Measurements from ENCODE around the gene RPL37.
"Not testable (repeated sequence)": the region's sequence is repeated elsewhere in the genome, so short reads cannot be mapped to it uniquely, and the experiment has no call there.

Gene RPL37

DNA sequence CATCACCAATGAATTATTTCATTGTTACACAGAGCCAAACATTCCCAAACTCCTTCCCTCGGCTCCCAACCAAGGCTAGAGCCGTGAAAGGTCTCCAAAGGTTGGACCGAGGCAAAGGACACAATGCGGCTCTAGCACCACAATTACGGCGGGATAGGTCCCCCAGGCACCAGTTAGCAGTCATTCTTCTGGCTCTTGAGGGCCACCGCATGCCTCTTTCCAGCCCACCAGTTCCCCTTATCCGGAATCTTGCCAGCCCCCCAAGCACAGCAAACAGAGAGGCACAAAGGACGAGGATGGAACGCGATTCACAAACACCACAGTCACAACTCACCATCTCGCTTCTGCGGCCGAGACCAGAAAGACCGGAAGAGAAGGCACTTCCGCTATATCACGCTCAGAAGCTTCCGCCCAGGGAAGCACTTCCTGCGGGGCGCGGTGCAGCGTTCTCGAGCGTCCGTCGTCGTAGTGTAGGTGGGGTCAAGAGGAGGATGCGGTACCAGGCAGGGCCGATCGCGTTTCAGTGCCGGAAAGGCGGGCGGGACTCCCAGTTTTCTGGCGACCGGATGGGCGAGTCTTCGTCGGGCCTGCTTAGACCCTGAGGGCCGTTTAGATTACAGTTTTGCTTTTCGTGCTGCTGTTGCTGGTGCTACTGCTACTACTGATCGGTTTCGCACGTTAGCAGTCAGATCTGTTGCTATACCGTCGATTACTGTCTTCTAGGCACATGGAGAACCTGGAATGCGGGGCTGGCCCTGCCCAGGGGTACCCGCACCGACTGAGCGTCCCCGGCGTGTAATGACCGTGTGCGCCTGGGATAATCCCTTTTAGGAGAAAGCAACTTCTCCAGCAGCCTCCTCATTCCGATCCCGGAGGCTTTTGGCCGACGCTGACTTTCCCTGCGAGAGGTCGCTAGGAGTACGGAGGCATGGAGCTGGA is at the start of gene RPL37:
Gene RPL37 (minus strand): TSS at position 374 of the 939 bp plus-strand sequence. CDS start 37 bp downstream, at position 337.
- peak; percentile 98 for DNase-seq (ENCODE audit: low spot score)

DNA sequence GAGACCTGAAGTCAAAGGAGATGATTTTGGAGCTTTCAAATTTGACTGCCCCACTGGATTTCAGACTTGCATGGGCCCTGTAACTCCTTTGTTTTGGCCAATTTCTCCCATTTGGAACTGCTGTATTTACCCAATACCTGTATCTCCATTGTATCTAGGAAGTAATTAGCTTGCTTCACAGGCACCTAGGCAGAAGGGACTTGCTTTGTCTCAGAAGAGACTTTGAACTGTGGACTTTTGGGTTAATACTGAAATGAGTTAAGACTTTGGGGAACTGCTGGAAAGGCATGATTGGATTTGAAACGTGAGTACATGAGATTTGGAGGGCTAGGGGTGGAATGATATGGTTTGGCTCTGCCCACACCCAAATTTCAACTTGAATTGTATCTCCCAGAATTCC is 48.0 kb upstream of the RPL37 start:
- DNase-seq (ENCODE audit: low spot score) = not testable (repeated sequence)

DNA sequence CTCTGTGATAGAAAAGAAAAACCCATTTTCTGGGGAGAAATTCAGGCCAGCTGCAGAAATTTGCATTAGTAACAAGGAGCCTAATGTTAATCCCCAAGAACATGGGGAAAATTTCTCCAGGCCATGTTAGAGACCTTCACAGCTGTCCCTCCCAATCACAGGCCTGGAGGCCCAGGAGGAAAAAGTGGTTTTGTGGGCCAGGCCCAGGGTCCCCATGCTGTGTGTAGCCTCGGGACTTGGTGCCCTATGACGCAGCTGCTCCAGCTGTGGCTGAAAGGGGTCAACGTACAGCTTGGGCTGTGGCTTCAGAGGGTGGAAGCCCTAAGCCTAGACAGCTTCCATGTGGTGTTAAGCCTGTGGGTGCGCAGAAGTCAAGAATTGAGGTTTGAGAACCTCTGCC is 47.3 kb upstream of the RPL37 start:
- DNase-seq (ENCODE audit: low spot score) = no peak

DNA sequence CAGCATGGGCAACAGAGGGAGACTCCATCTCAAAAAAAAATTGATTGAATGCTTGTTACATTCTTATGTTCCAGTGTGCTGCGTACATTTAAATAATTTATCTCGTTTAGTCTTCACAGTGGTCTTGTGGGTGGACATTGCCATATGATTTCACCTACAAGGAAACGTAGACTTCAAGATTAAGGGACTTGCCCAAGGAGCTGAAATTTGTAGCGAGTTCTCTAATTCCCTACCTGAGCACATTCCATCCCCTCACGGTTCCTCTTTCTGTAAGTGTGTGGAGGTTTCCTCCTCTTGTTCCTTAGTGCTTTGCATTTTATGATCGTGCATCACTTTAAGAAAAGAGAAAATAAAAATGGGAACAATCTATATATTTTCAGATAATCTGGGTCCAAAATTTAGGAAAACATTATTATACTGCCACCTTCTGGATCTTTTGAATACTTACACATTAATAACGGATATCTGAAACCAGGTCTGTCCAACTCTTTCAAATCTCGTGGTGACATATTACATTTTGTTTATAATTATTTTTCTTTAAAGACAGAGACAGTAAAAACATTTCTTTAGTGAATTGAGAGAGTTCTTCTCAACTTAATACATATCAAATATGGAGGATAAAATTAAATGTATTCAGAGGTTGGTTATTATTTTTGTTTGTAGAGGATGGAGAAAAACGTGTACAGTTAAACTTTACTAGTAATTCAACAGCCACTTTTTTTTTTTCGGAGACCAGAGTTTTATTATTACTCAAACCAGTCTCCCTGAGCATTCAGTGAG is 44.3 kb upstream of the RPL37 start:
- peak; percentile 9 for DNase-seq (ENCODE audit: low spot score)

DNA sequence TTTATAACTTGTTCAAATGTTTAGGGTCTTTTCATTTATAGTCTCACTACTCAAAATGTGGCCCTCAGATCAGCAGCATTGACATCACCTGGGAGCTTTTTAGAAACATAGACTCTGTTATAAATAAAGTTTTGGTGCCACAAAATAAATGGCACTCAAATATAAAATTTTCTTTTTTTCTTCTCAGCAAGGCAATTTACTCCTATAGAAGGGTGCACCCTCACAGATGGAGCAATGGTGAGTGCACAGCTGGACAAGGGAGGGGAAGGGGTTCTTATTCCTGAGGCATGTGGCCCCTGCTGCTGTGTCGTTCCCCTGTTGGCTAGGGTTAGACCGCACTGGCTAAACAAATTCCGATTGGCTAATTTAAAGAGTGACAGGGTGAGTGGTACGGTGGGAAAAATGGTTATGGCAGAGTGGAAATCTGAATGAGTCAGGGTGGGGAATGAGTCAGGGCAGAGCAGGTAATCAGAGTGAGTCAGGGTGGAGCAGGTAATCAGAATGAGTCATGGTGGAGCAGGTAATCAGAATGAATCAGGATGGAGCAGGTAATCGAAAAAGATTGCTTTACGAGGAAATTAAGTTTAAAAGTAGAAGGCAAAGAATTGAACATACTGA is 42.5 kb upstream of the RPL37 start:
- no peak for DNase-seq (ENCODE audit: low spot score)

DNA sequence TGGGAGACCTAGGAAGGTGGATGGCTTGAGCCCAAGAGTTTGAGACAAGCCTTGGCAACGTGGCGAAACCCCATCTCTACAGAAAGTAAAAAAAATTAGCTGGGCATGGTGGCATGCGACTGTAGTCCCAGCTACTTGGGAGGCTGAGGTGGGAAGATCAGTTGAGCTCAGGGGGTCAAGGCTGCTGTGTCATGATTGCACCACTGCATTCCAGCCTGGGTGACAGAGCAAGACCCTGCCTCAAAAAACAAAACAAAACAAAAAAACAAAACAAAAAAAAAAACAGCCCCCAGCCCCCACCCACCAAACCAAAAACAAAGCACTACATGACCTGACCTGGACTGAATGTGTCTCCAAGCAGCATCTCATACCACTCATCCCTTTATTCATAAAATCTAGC is 40.9 kb upstream of the RPL37 start:
- DNase-seq (ENCODE audit: low spot score) = no peak

DNA sequence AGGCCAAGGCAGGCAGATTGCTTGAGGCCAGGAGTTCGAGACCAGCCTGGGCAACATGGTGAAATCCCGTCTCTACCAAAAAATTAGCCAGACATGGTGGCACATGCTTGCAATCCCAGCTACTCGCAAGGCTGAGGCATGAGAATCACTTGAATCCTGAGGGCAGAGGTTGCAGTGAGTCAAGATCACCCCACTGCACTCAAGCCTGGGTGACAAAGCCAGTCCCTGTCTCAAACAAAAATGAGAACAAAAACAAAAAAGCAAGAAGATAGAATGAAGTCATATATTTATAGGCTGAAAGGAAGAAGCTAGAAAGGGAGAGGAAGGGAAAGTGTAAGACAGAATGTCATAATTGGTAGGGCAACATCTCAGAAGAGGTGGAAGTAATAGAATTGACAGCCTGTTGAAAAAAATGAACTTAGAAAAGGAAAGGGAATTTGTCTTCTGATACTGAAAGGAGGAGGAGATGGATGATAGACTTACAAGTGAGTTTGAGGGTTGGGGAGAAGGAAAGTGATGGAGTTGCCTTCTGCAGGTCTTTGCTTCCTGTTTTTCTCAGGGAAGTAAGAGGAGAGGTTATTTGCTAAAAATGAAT is 38.4 kb upstream of the RPL37 start:
- no peak for DNase-seq (ENCODE audit: low spot score)

DNA sequence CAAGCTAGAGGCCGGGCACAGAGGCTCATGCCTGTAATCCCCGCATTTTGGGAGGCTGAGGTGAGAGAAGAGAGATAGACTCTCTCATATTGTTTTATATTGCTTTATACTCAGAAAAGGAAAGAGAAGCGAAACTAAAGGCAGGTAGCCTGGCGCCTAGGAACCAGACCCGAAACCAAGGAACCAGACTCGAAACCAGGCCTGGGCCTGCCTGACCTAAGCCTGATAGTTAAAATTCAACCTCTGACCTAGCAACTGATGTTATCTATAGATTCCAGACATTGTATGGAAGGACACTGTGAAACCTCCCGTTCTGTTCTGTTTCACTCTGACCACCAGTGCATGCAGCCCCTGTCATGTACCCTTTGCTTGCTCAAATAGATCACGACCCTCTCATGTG is 37.2 kb upstream of the RPL37 start:
- DNase-seq (ENCODE audit: low spot score) = not testable (repeated sequence)

DNA sequence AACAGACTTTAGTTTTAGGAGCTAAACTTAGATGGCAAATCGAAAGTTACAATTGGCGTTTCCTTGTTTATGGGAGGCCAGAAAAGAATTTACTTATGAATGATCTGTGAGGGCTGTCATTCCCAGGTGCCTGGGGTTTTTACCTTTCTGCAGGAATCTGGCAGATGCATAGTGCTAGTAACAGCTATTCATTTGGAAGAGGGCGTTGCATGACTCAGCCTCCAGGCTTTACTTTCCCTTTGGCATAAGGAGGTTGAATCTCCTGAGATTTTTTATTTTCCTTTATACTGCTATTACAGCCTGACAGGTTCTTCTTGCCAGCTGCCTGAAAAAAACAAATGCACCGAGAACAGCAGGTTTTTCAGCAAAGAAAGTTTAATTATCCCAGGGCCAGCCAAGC is 36.2 kb upstream of the RPL37 start:
- no peak for DNase-seq (ENCODE audit: low spot score)

DNA sequence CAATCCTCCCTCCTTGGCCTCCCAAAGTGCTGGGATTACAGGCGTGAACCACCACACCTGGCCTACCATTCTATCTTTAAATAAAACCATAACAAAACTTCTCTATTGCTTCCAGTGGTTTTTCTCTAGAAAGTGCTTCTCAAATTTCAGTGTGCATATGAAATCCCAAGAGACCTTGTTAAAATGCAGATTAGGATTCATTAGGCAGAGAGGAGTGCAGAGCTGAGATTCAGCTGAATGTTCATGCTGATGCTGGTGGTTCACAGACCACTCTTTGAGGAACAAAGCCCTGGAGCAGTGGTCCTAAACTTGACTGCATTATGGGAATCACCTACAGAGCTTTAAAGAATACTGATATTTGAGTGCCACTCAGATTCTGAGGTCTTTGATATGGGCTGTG is 34.4 kb upstream of the RPL37 start:
- no peak for DNase-seq (ENCODE audit: low spot score)

DNA sequence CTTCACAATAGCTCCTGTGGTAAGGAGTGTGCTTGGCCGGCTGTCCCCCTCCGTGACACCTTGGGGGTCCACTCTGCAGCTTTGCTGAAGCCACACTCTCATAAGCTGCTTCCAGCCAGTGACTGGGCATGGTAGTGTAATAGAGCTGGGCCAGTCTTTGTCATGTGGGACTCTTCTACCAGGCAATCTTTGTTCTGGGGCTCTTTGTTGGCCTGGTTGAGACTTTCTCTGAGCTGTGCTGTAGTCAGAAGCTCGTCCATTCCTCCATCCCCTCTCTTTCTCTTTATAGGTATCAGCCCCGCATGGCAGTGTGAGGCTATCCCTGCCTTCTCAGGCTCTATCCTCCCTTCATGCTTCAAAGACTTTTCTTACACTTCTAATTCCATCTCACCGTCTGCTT is 31.8 kb upstream of the RPL37 start:
- DNase-seq (ENCODE audit: low spot score) = no peak

DNA sequence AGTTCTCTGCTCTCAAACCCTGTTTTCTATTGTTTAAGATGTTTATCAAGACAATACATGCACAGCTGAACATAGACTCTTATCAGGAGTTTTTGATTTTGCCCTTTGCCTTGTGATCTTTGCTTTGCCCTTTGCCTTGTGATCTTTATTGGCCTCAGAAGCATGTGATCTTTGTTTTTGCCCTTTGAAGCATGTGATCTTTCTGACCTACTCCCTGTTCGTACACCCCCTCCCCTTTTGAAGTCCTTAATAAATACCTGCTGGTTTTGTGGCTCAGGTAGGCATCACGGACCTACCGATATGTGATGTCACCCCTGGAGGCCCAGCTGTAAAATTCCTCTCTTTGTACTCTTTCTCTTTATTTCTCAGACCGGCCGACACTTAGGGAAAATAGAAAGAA is 30.0 kb upstream of the RPL37 start:
- not testable (repeated sequence) for DNase-seq (ENCODE audit: low spot score)

DNA sequence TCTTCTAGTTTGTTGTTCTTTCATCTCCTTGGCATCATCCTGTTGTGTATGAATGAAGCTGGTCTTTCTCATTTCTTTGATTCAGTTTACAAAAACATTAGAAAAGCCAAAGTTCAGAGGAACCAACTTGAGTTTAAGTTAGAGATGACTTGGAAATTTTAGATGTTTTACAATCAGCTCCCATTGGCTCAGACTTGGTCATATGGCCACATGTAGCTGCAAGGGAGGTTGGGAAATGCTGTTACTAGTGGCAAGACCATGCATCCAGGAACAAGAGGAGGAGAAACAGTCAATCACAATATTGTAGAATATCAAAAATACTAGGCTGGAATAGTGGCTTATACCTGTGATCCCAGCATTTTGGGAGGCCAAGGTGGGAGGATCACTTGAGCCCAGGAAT is 25.7 kb upstream of the RPL37 start:
- no peak for DNase-seq (ENCODE audit: low spot score)

DNA sequence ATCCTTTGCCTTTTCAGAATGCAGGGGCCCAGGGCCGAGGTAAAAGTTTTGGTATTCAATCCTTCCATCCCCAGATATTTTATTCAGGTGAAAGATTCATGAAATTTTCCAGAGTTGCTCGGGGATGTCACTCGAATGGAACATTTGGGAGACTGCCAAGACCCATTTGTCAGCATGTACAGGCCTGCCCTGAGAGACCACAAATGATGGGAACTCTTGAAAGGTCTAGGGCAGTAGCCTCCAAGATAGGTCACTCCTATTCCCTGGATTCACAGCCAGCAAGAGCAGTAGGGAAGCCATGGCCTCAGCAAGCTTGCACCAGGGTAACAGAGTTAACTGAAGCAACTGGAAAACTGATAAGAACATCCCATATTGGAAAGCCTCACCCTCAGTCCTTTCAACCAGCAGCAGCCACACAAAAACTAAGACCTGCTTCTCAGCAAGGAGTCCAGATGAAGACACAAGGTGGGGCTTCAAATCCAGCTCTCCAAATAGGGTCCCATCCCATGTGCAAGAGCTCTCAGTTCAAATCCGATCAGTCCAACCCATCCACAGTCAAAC is 18.7 kb upstream of the RPL37 start:
- DNase-seq (ENCODE audit: low spot score) = no peak

DNA sequence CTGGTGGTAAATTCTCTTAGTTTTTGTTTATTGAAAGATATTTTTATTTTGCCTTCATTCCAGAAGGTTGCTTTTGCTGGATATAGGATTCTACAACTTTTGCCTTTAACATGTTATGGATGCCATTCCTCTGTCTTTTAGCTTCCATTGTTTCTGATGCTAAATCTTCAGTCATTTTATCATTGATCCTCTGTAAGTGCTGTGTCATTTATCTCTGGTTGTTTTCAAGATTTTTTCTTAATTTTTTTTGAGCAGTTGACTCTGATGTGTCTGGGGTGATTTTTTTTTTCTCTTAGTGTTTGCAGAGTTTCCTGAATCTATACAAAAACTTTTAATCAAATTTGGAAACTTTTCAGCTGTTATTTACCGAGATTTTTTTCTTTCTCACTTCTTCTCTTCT is 12.5 kb upstream of the RPL37 start:
- DNase-seq (ENCODE audit: low spot score) = no peak

DNA sequence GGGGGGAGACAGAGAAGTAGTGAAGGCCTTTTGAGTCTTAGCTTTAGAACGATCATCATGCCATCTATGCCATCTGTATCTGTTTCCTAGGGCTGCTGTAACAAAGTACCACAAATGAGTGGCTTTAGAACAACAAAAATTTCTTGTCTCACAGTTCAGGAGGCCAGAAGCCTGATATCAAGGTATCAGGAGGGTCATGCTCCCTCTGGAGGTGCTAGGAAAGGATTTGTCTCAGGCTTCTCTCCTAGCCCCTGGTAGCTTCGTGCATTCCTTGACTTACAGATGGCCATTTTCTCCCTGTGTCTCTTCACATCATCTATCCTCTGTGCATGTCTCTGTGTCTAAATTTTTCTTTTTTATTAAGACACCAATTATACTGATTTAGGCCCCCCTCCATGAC is 11.3 kb upstream of the RPL37 start:
- DNase-seq (ENCODE audit: low spot score) = no peak

DNA sequence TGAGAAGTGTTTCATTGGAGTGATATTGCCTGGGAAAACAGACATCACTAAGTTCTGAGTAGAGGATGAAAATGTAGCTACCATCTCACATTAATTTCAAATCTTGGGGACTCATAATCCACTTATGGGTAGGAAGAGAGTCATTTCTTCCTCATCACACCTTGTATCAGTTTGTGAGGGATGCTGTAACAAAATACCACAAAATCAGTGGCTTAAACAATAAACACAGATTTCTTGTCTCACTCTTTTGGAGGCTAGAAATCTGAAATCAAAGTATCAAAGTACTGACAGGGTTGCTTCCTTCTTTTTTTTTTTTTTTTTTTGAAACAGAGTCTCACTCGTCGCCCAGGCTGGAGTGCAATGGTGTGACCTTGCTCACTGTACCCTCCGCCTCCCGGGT is 9.5 kb upstream of the RPL37 start:
- DNase-seq (ENCODE audit: low spot score) = no peak

DNA sequence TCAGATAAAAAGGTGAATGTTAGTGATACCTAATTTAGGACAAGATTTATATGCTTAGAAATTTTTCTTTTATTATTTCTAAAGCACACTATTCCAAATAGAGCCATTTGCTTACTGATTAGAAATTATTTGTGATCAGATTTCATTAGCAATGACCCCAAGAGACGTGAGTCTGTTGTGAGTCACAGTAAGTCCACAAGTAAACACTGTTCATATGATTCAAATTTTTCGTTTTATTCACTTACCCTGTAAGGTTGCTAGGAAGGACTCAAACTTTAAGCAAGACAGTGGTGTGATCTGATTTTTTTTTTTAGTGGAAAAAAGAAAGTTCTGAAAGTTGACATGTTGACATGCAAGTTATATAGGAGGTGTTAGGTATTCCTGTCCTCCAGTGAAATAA is 7.3 kb upstream of the RPL37 start:
- no peak for DNase-seq (ENCODE audit: low spot score)

DNA sequence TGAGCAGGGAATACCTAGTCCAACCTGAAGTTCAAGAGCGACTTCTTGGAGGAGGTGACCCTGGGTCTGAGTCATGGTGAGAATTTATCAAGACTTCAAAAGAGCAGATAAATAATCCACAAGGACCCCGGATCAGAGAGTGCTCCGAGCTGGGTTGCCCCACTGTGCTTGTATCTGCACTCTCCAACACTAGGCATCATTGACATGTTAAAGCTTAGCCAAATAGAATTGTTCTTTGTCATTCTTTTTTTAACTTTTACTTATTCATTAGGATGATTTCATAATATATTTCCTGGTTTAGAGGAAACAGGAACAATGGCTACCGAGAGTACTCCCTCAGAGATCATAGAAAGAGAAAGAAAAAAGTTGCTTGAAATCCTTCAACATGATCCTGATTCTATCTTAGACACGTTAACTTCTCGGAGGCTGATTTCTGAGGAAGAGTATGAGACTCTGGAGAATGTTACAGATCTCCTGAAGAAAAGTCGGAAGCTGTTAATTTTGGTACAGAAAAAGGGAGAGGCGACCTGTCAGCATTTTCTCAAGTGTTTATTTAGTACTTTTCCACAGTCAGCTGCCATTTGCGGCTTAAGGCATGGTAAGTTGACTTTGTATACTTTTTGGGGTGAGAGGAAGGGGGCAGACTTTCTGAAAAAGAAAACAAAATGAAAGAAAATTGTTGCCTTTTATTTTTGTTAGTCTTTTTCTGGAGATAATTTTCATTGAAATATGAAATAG is 6.2 kb upstream of the RPL37 start, which contains the start of gene CARD6:
Gene CARD6 (plus strand): TSS at position 300 of the 738 bp plus-strand sequence. CDS start 16 bp downstream, at position 316.
- DNase-seq (ENCODE audit: low spot score) = peak; percentile 16

DNA sequence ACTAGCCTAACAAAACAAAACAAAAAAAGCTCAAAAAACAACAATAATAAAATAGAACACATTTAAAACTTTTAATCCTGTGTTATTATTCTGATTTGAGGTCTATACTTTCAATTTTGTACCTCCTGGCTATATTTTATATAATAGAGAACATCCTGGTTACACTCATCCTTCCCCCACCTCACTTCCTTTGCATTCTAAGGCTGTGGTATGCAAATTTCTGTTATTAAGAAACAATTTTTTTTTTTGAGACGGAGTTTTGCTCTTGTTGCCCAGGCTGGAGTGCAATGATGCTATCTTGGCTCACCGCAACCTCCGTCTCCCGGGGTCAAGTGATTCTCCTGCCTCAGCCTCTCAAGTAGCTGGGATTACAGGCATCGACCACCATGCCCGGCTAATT is 3.1 kb upstream of the RPL37 start:
- DNase-seq (ENCODE audit: low spot score) = no peak

DNA sequence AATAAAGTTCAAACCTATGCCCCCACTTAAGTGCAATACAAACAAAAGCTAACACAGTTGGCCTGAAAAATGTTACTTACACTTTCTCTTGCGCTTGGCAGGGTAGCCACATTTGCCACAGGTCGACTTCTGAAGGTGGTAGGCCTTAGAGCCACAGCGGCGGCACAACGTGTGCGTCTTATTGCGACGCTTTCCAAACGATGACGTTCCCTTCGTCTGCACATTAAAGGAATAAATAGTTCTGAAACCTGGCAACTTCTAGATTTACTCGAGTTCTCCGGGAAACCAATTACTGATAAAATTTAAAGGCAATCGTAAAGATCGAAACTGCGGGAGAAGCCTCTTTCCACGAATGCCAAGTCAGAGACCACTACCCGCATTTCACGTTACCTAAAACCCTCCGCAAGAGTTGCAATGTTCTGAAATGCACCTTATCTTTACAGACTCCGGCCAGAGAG is 602 bp downstream of the RPL37 start:
- DNase-seq (ENCODE audit: low spot score) = peak; percentile 31
